GM12874 (cell line): Measurements from ENCODE around the gene ACE2.

Experiments
- CTCF ChIP-seq: IDR thresholded peaks from 2 replicates; pipeline ENCODE4 v1.5.1; 2011; ENCODE audit warnings: low read depth, mild to moderate bottlenecking, control low read depth, low read length, moderate library complexity; ENCODE audit not compliant: insufficient read depth

Gene ACE2

GRCh38 chrX:15529165-15529564 is 71.6 kb downstream of the ACE2 start:
- no peak for TF ChIP-seq CTCF

GRCh38 chrX:15525664-15526416 is 74.9 kb downstream of the ACE2 start:
- TF ChIP-seq CTCF = no peak

DNA sequence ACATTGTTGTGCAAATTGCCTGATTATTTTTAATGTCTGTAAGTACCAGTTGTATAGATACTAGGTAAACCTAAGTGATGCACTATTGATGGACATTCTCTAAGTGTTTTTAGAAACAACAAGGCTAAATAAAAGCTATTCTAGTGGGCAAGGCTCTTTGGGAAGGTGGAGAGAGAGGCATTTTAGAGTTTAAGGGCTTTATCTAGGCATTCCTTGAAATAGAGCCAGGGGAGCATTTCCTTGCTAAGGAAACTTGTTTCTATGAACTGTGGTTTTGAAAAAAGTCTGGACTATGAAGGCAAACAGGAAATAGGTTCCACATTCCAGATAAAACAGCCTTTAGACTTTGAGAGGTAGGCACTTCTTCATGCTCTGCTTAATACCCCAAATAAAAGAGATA is 76.3 kb downstream of the ACE2 start:
- no peak for TF ChIP-seq CTCF

DNA sequence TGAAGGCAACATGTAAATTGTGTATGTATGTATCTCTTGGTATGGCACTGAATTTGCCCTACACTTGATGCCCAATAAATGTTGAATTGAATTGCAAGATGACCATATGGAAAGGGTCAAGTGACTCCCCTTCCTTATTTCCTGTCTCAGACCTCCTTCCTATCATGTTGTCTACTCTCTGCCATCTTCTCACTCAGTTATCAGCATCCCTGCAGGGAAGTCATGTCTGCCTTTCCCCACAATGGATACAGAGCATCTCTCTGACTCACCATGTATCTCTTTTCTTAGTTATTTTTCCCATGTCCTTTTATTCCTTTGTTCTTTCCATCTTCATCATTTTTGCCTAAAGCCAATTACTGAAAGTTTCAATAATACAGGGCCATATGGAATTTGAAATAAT is 77.7 kb downstream of the ACE2 start:
- TF ChIP-seq CTCF = no peak

DNA sequence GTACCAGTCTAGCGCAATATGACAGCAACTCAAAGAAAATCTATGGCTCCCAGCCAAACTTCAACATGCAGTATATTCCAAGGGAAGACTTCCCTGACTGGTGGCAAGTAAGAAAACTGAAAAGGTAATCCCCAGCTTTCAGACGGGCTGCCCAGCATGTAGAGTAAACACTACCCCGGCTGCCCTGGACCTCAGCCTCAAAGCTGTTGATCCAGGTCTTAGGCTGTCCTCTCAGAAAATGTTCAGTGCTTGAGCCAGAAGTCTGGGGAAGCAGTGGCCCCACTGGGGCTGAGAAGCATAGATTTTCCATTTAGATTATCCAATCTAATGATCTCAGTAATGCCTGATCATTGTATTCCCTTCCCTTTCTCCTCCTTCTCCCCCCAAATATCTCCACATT is 78.3 kb downstream of the ACE2 start:
- TF ChIP-seq CTCF = no peak

GRCh38 chrX:15515931-15516330 is 84.8 kb downstream of the ACE2 start:
- no peak for TF ChIP-seq CTCF

DNA sequence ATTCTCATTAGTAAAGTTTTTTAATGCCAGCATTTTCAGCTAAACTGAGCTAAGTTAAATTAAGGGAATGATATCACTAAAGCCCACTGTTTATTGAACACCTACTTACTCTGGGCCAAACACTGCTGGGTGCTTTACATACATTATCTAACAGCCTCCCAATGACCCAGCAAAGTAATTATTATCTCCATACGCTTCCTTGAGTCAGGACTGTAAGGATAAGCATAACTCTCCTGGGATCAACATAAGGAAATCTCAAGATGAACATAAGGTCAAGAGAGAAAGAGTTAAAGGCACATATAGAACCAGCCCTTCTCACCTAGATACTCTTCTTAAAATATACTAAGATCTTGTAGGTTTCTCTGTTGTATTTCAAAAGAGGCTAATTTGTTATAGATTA is 86.5 kb downstream of the ACE2 start:
- TF ChIP-seq CTCF = no peak
